Duodenal mucosa (tissue), 2 donors: ENCODE data around the gene CERS6.

Source experiments
- H3K27ac ChIP-seq: one replicate; pipeline ENCODE4 v1.7.0; 2013; ENCODE audit warnings: low read depth, low read length
- H3K27me3 ChIP-seq, 2 donors: one replicate each; pipeline ENCODE4 v1.7.0; 2013; ENCODE audit warnings: low read length in 2 of 2, control low read depth in 1 of 2; ENCODE audit not compliant: insufficient read depth in 2 of 2, control insufficient read depth in 1 of 2
- H3K36me3 ChIP-seq, 2 donors: one replicate each; pipeline ENCODE4 v1.7.0; 2013; ENCODE audit warnings: low read length in 2 of 2, control low read depth in 1 of 2; ENCODE audit not compliant: insufficient read depth in 2 of 2, control insufficient read depth in 1 of 2
- H3K4me1 ChIP-seq, 2 donors: one replicate each; pipeline ENCODE4 v1.7.0; 2013; ENCODE audit warnings: low read length in 2 of 2, control low read depth in 1 of 2; ENCODE audit not compliant: insufficient read depth in 2 of 2, control insufficient read depth in 1 of 2
- H3K4me3 ChIP-seq, 2 donors: one replicate each; pipeline ENCODE4 v1.7.0; 2013; ENCODE audit warnings: low read length in 2 of 2, low read depth in 1 of 2
- H3K9ac ChIP-seq, 2 donors: one replicate each; pipeline ENCODE4 v1.7.0; 2013; ENCODE audit warnings: low read length in 2 of 2, low read depth in 1 of 2
- H3K9me3 ChIP-seq, 2 donors: one replicate each; pipeline ENCODE4 v1.7.0; 2013; ENCODE audit warnings: low read length in 2 of 2, control low read depth in 1 of 2; ENCODE audit not compliant: control insufficient read depth in 1 of 2

The CERS6 gene

DNA sequence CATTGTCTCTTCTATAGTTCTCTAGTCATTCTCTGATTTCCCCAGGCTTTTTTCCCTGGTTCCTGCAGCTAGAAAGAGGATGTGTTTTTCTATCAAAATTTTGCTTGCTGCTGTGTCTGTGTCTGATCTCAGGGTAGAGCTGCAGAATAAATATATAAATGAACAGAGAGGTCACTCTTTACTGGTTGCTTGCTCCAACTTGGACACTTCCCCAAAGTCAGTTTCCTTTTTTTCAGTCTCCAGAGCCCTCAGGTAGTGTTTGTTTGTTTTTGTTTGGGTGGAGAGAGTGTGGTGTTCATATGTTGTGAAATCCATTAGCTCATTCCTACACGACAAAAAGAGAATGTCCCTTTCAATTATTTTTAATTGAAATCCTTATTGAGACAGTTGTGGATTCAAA, 85.8 kb downstream of the CERS6 start:
- no peaks in the 10 kb centered on the region for H3K27me3 ChIP-seq
- peaks cover 9 to 14% of the 10 kb centered on the region in 2 donors for H3K9me3 ChIP-seq
- no peak overlapping the region for H3K9ac ChIP-seq
- peaks cover 0 to 24% of the 10 kb centered on the region in 2 donors for H3K4me1 ChIP-seq
- no peak overlapping the region for H3K27ac ChIP-seq
- no peak overlapping the region for H3K4me3 ChIP-seq
- H3K36me3 ChIP-seq = peaks cover 0 to 5% of the 10 kb centered on the region in 2 donors

DNA sequence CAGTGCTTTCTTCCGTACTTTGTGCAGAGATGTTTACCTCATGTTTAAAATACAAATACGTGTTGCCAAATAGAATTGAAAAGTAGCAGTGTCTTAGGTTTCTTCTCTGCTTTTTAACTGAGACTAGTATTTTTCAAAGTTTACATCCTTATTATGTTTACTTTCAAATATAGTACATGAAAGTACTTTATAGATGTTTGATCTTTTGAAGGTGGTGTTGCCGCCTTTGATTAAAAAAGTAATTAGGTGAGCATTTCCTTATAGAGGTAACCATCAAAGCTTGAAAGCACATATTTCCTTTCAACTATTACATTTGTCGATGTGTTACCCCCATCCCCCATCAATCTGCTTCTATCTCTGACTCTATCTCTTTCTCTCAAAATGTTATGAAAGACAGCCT, 87.0 kb downstream of the CERS6 start:
- Histone ChIP-seq H3K9ac (no peak overlapping the region), H3K27me3 (no peaks in the 10 kb centered on the region), H3K4me1 (peaks cover 0 to 24% of the 10 kb centered on the region in 2 donors), H3K9me3 (peaks cover 9 to 14% of the 10 kb centered on the region in 2 donors), H3K36me3 (peaks cover 4 to 5% of the 10 kb centered on the region in 2 donors), H3K4me3 (no peak overlapping the region), H3K27ac (no peak overlapping the region)

DNA sequence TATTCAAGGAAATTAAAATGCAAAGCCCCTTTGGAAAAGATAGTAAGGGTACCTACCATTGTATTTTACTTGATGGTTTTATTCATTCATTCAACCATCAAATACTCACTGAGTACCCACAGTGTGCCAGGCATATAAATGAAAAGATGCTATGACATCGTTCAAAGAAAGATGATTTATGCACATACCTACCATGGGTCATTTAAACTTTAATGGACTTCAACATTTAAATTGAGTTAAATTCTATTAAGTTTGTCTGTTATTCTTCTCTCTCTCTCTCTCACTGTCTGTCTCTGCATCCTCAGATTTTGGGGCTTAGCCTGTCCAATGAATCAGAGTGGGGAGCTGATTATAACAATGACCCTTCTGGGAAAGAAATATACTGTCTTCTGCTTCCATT, 87.9 kb downstream of the CERS6 start:
- peaks cover 4 to 5% of the 10 kb centered on the region in 2 donors for H3K36me3 ChIP-seq
- peaks cover 0 to 24% of the 10 kb centered on the region in 2 donors for H3K4me1 ChIP-seq
- H3K9me3 ChIP-seq = peaks cover 9 to 14% of the 10 kb centered on the region in 2 donors
- H3K27ac ChIP-seq = no peak overlapping the region
- no peak overlapping the region for H3K9ac ChIP-seq
- H3K27me3 ChIP-seq = no peaks in the 10 kb centered on the region
- H3K4me3 ChIP-seq = no peak overlapping the region

DNA sequence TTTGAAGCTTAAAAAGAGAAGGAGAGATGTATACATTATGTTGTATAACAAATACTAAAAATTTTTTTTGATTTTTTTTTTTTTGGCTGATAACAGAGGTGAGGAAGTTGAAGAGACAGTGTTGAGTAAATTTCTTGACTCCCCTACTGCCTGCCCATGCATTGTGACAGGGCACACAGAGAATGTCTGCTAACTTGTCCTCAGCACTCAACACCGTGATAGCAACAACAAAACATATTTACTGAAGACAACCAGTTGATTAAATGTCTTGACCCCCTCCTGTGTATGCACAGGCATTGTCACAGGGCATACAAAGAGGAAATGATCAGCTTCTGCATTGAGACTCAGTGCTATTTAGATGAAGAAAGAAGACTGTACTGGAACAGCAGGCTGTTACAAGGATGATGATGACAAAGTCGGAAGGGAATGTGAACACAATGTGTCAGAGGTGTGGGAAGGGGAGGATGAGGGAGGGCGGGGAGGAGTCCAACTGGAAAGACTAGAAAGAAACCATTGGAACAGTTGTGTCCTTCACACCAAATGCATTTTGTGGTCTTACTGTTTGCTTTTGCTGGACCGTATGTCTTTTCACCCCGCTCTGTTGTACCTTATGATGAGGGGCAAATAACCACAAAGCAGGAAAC, 89.5 kb downstream of the CERS6 start:
- Histone ChIP-seq H3K36me3 (peaks cover 2 to 4% of the 10 kb centered on the region in 2 donors), H3K4me3 (no peak overlapping the region), H3K27ac (no peak overlapping the region), H3K4me1 (peaks cover 0 to 24% of the 10 kb centered on the region in 2 donors), H3K9me3 (peaks cover under 1% of the 10 kb centered on the region in 2 donors), H3K27me3 (no peaks in the 10 kb centered on the region), H3K9ac (no peak overlapping the region)

DNA sequence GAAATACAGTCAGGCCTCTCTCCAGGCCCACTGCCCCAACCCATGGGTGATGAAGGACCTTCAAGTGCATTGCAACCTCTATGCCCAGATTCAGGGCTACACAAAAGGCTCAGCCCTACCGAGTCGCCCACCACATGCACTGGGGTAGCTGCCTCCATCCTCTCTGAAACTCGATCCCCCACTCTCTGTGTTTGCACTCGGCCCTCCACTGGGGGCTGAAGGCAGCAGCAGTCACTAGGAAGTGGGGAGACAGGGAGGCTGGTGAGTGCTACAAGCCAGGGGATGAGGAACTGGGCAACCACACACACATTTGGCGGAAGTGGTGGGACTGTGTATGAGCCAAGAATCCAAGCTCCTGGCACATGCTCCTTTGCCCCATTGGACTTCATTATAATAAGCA, 94.6 kb downstream of the CERS6 start:
- Histone ChIP-seq H3K4me1 (peaks cover 0 to 10% of the 10 kb centered on the region in 2 donors), H3K27me3 (no peaks in the 10 kb centered on the region), H3K9ac (no peak overlapping the region), H3K36me3 (peaks cover 4 to 5% of the 10 kb centered on the region in 2 donors), H3K9me3 (no peaks in the 10 kb centered on the region), H3K4me3 (no peak overlapping the region), H3K27ac (no peak overlapping the region)

DNA sequence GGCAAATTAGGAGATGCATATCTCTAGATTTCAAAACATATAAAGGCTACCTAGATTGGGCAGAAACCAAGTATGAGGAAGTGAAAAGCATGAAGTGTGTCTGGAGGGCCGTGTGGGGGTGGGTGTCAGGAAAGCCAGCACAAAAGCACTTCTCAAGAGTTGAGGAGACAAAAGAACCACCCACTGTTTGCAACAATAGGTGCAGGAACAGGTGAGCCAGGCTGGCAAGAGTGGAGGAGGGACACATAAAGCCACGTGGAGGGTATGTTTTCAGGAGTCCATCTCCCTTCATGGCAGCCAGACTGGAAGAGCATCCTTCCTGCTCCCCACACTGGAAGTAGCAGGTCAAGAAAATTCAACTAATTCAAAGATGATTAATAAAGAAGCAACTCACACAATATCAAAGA, 96.4 kb downstream of the CERS6 start:
- Histone ChIP-seq H3K9me3 (no peaks in the 10 kb centered on the region), H3K27me3 (no peaks in the 10 kb centered on the region), H3K4me3 (no peak overlapping the region), H3K36me3 (peaks cover 4 to 5% of the 10 kb centered on the region in 2 donors), H3K4me1 (peaks cover 0 to 4% of the 10 kb centered on the region in 2 donors), H3K27ac (no peak overlapping the region), H3K9ac (no peak overlapping the region)

DNA sequence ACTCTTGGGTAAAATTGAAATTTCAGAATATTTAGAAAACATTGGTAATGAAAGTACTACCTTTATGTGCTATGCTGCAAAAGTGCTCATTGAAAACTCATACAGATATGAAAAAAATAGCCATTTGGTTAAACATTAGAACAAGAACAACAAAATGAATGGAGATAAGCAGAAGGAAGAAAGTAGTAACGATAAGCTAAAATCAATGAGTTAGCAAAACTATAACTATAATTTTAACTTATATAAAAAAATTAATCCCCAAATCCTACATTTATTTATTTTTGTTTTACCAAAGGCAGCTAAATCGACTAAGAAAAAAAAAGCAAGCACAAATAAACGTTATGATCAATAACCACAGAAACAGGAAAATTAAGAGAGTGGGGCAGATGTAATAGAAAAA, 99.2 kb downstream of the CERS6 start:
- Histone ChIP-seq H3K4me1 (peaks cover 0 to 9% of the 10 kb centered on the region in 2 donors), H3K4me3 (no peak overlapping the region), H3K9me3 (no peaks in the 10 kb centered on the region), H3K27me3 (no peaks in the 10 kb centered on the region), H3K36me3 (peaks cover 0 to 5% of the 10 kb centered on the region in 2 donors), H3K27ac (no peak overlapping the region), H3K9ac (no peak overlapping the region)

DNA sequence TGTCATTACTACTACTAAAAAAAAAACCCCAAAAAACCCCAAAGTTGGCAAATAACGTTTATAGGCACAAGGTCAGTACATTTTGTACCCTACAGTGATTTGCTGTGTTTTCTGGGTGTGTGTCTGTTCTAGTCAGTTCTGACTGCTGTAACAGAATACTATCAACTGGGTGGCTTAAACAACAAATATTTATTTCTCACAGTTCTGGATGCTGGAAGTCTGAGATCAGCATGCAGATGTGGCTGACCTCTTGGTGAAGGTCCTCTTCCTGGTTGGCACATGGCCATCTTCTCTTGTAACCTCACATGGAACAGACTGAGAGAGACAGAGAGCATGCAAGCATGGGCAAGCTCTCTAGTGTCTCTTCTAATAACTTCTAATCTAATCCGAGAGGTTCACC, 103.1 kb downstream of the CERS6 start:
- H3K27ac ChIP-seq = no peak overlapping the region
- peaks cover 0 to 7% of the 10 kb centered on the region in 2 donors for H3K36me3 ChIP-seq
- no peak overlapping the region for H3K9ac ChIP-seq
- no peaks in the 10 kb centered on the region for H3K9me3 ChIP-seq
- peaks cover 0 to 5% of the 10 kb centered on the region in 2 donors for H3K4me1 ChIP-seq
- no peaks in the 10 kb centered on the region for H3K27me3 ChIP-seq
- no peak overlapping the region for H3K4me3 ChIP-seq

DNA sequence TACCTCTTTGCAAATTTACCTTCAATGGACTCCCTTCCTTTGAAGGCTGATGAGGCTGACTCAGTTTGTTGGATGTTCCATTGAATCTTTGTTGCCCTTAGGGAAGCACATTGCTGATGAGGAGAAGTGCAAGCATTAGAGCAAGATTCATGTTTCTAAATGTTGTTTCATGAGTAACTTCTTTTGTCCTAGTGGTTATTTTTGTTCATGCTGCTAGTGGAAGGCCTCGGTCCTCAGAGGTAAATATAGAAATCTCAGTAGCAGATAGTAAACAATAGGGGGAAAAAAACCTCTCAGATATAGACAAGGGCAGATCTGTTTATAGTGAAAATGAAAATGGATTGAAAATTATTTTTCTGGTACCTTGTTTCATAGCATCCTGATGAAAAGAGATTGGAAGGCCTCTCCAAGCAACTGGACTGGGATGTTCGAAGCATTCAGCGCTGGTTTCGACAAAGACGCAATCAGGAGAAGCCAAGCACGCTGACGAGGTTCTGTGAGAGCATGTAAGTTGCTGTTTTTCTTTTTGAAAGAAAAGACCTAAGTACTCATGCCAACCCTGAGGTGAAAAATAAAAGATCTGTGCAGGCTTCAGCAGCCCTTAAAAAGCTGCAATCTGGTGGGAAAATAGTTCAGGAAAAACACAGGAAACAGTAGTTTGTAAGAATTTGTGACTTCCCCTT, 104.9 kb downstream of the CERS6 start:
- no peaks in the 10 kb centered on the region for H3K9me3 ChIP-seq
- H3K9ac ChIP-seq = no peak overlapping the region
- H3K4me1 ChIP-seq = peaks cover 0 to 5% of the 10 kb centered on the region in 2 donors
- H3K27me3 ChIP-seq = no peaks in the 10 kb centered on the region
- no peak overlapping the region for H3K27ac ChIP-seq
- peaks cover 0 to 10% of the 10 kb centered on the region in 2 donors for H3K36me3 ChIP-seq
- no peak overlapping the region for H3K4me3 ChIP-seq

DNA sequence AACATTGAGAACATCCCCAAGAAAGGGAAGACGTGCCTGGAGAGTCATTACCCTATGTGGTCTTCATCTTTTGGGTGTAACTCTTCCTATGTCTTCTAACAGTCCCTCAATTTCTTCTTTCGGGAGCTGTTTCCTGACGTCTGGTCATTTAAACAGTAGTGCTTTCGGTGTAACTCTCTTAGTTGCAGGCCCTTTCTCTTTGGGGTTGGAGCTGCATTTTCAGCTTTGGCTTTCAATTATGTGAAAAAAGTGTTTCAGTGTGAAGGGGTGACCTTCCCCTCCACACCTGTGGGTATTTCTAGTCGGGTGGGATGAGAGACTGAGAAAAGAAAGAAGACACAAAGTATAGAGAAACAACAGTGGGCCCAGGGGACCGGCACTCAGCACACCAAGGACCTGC, 105.9 kb downstream of the CERS6 start:
- Histone ChIP-seq H3K9me3 (no peaks in the 10 kb centered on the region), H3K4me1 (peaks cover 0 to 5% of the 10 kb centered on the region in 2 donors), H3K27ac (no peak overlapping the region), H3K27me3 (no peaks in the 10 kb centered on the region), H3K9ac (no peak overlapping the region), H3K36me3 (peaks cover 0 to 10% of the 10 kb centered on the region in 2 donors), H3K4me3 (no peak overlapping the region)
